Activated T-cell treated with anti-CD3 and anti-CD28 coated beads, Interleukin-2, amount 50 U/mL, for 48 hours (primary cell): ENCODE data around the gene RRP1.

Source experiments
- DNase-seq, 2 experiments: peaks; one replicate each; pipeline ENCODE4 v3.0.0-alpha.2; 2020

Gene RRP1

GRCh38 chr21:43789276-43790009 lies at the start of gene RRP1:
Gene RRP1, plus strand, starts transcription at chr21:43789577. Its CDS starts 53 bp downstream, at chr21:43789630.
- peak; percentile 97 to 98 for DNase-seq

- DNase-seq = no peak
These were observed 49.5 kb upstream of the RRP1 start for GRCh38 chr21:43739621-43740435.

- no peak for DNase-seq
These were observed 48.8 kb upstream of the RRP1 start for GRCh38 chr21:43740497-43741156.

- no peak for DNase-seq
These were observed 47.8 kb upstream of the RRP1 start for GRCh38 chr21:43741423-43742096.

GRCh38 chr21:43743947-43744346 lies 45.4 kb upstream of the RRP1 start:
- no peak for DNase-seq

GRCh38 chr21:43744725-43745124 lies 44.7 kb upstream of the RRP1 start:
- no peak for DNase-seq

DNA sequence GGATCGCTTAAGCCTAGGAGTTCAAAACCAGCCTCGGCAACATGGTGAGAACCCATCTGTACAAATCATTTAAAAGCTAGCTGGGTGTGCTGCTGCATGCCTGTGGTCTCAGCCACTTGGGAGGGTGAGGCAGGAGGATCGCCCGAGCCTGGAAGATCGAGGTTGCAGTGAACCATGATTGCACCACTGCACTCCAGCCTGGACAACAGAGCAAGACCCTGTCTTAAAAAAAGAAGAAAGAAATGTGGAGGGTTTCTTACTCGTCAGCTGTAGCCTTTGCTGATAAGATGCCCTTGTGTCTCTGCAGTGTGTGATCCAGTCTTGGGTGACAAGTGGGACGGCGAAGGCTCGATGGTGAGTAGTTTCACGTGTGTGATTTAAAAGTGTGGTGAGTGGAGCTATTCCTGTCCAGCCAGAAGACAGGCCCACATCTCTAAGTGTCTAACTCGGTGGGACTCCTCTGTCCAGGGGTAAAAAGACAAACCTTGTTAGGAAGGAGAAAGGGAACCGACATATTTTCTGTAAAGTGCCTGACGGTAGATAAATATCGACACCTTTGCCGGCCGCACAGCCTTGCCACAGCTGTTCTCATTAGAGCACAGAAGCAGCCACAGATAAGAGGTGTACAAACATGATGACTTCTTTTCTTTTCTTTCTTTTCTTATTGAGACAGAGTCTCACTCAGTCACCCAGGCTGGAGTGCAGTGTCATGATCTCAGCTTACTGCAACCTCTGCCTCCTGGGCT lies 43.4 kb upstream of the RRP1 start:
- DNase-seq = no peak

GRCh38 chr21:43748622-43749021 lies 40.8 kb upstream of the RRP1 start:
- no peak for DNase-seq

GRCh38 chr21:43749651-43750262 lies 39.6 kb upstream of the RRP1 start:
- no peak for DNase-seq

- no peak for DNase-seq
These were observed 38.9 kb upstream of the RRP1 start for GRCh38 chr21:43750339-43751033.

GRCh38 chr21:43751955-43752591 lies 37.3 kb upstream of the RRP1 start:
- no peak for DNase-seq

DNA sequence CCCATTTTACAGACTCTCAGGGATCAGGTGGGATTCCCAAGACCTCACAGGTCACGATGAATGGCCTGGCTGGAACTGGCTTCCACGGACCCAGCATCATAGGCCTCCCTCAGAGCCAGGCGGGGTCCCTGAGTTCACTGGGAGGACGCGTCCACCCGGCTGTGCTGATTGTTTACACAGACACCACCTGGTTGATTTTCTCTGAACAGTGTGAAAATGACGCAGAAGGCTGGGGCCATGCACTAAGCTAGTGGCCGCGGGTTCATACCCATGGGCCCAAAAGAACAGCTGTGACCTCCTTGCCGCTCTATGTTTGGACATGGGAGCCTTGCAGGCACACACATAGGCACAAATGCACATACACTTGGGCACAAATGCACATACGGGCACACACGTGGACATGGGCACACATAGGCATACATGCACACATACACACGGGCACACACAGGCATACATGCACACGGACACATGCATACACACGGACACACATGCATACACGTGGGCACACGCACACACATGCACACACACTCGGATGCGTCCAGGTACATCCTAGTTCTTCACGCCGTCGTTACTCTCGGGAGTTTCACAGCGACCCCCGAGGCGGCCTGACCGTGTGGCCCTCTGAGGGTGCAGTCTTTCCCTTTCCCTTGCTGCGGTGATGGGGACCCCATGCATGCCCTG lies 36.5 kb upstream of the RRP1 start:
- no peak for DNase-seq

DNA sequence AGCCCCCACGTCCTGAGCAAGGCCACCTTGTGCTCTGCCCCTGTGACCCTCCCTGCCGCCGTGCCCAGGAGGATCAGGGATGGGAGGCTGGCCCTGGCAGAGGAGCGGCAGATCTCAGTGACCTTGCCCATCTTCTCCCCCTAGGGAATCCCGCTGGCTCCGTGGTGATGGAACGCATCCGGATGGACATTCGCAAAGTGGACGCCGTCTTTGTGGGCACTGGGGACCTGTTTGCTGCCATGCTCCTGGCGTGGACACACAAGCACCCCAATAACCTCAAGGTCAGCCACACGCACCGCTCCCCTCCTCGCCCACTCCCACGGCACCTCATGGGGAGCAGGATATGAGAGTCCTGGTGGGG lies 36.0 kb upstream of the RRP1 start:
- DNase-seq = no peak

- no peak for DNase-seq
These were observed 34.2 kb upstream of the RRP1 start for GRCh38 chr21:43754948-43755781.

GRCh38 chr21:43755820-43756594 lies 33.4 kb upstream of the RRP1 start:
- no peak for DNase-seq

GRCh38 chr21:43757601-43758000 lies 31.8 kb upstream of the RRP1 start:
- no peak for DNase-seq

DNA sequence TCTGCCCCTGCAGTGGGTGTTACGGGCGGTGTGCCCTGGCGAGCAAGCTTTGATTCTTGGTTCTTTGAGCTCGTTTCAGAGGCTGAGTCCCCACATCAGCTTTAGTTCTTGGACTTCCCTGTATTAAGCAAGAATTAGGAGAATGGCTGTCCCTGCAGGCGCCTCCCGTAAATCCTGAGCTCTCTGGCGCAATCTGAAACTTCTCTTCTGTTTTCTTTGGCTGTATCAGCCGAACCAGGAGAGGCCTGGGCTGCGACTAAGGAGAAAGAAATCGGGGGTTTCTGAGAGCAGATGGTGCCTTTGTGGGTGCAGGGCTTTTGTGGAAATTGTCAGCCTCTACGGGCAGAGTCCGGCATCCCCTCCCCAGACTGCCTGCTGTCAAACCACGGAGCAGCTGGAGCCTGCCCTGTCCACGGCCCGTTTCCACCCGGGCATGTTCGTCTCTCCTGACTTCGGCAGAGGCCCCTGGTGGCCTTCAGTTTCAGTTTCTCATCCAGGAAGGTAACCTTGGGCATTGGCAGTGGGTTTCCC lies 31.2 kb upstream of the RRP1 start:
- DNase-seq = no peak

GRCh38 chr21:43758811-43759210 lies 30.6 kb upstream of the RRP1 start:
- DNase-seq = no peak
